ENCODE results near the gene SPAG16. TPM values are rescaled to one million over a fixed set of nuclear protein-coding genes. Genes with fewer than 3 reads are reported as not detected.

Gene SPAG16
- total RNA-seq, 1 donor from 2014 or later, result 16.7 TPM

DNA sequence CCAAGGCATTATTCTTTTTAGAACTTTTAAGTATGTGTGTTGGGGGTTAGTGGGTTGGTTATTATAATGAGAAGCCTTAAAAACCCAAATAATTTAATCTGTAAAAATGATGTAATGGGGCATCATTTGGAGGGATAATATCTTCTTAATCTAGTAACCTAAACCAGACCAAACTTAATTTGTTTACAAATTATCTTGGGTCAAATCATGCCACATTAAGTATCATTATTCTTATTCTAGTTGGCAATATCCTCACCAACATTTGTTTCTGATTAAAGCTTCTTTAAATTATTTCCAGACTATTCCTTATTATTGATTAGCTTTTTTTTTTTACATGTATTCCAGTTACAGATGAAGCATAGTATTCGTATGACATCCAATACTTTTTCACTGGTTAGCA lies 1041.1 kb downstream of the SPAG16 start:
- H3K9me3 ChIP-seq (ENCODE audit: insufficient read depth, low read depth, low read length), result no peaks in the 10 kb centered on the region
- no peaks in the 10 kb centered on the region for H3K4me1 ChIP-seq (ENCODE audit: insufficient read depth, low read length)
- no peak overlapping the region for H3K4me3 ChIP-seq (ENCODE audit: insufficient read depth, low read depth, low read length)
- Mint-ChIP-seq H3K27me3 (ENCODE audit: low read depth, unreplicated experiment) (no peaks in the 10 kb centered on the region), H3K36me3 (ENCODE audit: low read depth, unreplicated experiment) (no peaks in the 10 kb centered on the region), H3K27ac (ENCODE audit: unreplicated experiment) (no peak overlapping the region), H3K9me3 (ENCODE audit: unreplicated experiment) (no peaks in the 10 kb centered on the region), H3K4me1 (ENCODE audit: low read depth, unreplicated experiment) (no peaks in the 10 kb centered on the region), H3K4me3 (ENCODE audit: unreplicated experiment) (no peak overlapping the region)
- no peak overlapping the region for H3K27ac ChIP-seq (ENCODE audit: low read depth, low read length)
- DNase-seq (ENCODE audit: low read depth), result no peak
- H3K79me2 ChIP-seq (ENCODE audit: insufficient read depth, low read length), result no peaks in the 10 kb centered on the region
- TF ChIP-seq, protein P1, sequence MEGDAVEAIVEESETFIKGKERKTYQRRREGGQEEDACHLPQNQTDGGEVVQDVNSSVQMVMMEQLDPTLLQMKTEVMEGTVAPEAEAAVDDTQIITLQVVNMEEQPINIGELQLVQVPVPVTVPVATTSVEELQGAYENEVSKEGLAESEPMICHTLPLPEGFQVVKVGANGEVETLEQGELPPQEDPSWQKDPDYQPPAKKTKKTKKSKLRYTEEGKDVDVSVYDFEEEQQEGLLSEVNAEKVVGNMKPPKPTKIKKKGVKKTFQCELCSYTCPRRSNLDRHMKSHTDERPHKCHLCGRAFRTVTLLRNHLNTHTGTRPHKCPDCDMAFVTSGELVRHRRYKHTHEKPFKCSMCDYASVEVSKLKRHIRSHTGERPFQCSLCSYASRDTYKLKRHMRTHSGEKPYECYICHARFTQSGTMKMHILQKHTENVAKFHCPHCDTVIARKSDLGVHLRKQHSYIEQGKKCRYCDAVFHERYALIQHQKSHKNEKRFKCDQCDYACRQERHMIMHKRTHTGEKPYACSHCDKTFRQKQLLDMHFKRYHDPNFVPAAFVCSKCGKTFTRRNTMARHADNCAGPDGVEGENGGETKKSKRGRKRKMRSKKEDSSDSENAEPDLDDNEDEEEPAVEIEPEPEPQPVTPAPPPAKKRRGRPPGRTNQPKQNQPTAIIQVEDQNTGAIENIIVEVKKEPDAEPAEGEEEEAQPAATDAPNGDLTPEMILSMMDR (IDR thresholded peaks at IDR 0.05; ENCODE audit: insufficient read depth, low read depth, low read length), result no peak
- no peak for TF ChIP-seq EZH2 (IDR thresholded peaks at IDR 0.05; ENCODE audit: insufficient read depth, low read length)
- H3K27me3 ChIP-seq (ENCODE audit: insufficient read depth, low read length), result no peaks in the 10 kb centered on the region
- no peak overlapping the region for H3K9ac ChIP-seq (ENCODE audit: low read length)
- no peaks in the 10 kb centered on the region for H3K36me3 ChIP-seq (ENCODE audit: insufficient read depth, low read length)
- H4K20me1 ChIP-seq (ENCODE audit: insufficient read depth, low read length), result no peaks in the 10 kb centered on the region
- FAIRE-seq, result no peak
- H3K4me2 ChIP-seq (ENCODE audit: low read length), result no peak overlapping the region
- H2AFZ ChIP-seq (ENCODE audit: low read depth, low read length), result no peak overlapping the region

DNA sequence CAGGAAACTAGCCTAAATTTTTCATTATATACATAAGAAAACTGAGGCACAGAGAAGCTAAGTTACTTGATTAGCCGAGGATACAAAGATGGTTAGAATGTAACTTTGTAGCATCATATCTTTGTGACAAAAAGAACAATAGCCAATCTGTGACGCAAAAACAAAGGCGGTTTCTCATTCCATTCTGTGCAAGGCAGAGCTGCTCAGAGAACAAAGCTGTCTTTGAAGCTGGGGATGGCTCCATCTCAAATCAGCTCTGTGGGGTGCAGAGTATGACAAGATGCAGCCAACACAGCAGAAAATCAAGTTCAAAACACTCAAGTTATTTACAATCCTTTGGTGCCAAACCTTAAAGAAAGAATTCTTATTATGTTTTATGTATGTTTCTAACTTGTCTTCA lies 1044.7 kb downstream of the SPAG16 start:
- Histone ChIP-seq H3K4me3 (ENCODE audit: insufficient read depth, low read depth, low read length) (no peak overlapping the region), H4K20me1 (ENCODE audit: insufficient read depth, low read length) (no peaks in the 10 kb centered on the region), H3K36me3 (ENCODE audit: insufficient read depth, low read length) (no peaks in the 10 kb centered on the region), H3K79me2 (ENCODE audit: insufficient read depth, low read length) (no peaks in the 10 kb centered on the region), H3K9ac (ENCODE audit: low read length) (no peak overlapping the region), H3K9me3 (ENCODE audit: insufficient read depth, low read depth, low read length) (no peaks in the 10 kb centered on the region), H3K27me3 (ENCODE audit: insufficient read depth, low read length) (no peaks in the 10 kb centered on the region), H3K4me2 (ENCODE audit: low read length) (no peak overlapping the region), H3K27ac (ENCODE audit: low read depth, low read length) (no peak overlapping the region), H2AFZ (ENCODE audit: low read depth, low read length) (no peak overlapping the region), H3K4me1 (ENCODE audit: insufficient read depth, low read length) (no peaks in the 10 kb centered on the region)
- H3K36me3 Mint-ChIP-seq (ENCODE audit: low read depth, unreplicated experiment), result no peaks in the 10 kb centered on the region
- no peaks in the 10 kb centered on the region for H3K27me3 Mint-ChIP-seq (ENCODE audit: low read depth, unreplicated experiment)
- H3K27ac Mint-ChIP-seq (ENCODE audit: unreplicated experiment), result no peak overlapping the region
- peak; percentile 7 for DNase-seq (ENCODE audit: low read depth)
- no peak for FAIRE-seq
- H3K4me3 Mint-ChIP-seq (ENCODE audit: unreplicated experiment), result no peak overlapping the region
- H3K9me3 Mint-ChIP-seq (ENCODE audit: unreplicated experiment), result peaks cover 5% of the 10 kb centered on the region
- H3K4me1 Mint-ChIP-seq (ENCODE audit: low read depth, unreplicated experiment), result no peaks in the 10 kb centered on the region
- TF ChIP-seq, protein P1 (IDR thresholded peaks at IDR 0.05; ENCODE audit: insufficient read depth, low read depth, low read length), result no peak
- TF ChIP-seq EZH2 (IDR thresholded peaks at IDR 0.05; ENCODE audit: insufficient read depth, low read length), result no peak

DNA sequence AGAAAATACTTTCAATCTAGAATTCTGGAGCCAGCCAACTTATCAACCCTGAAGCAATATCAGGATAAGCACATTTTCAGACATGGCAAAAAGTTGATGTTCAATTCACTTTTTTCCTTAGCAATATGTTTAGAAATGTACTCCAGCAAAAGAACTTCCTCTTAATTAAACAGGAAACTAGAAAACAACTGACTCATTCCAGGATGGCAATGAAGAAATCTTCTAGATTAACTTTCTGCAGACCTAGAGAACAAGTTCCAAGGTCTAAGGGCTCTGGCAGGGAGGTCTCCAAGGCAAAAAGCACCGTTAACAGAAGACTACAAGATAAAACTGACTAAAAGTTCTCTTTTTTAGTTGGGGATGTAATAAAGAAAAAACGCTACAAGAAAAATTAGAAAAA lies 1057.4 kb downstream of the SPAG16 start:
- no peak for DNase-seq (ENCODE audit: low read depth)
- no peaks in the 10 kb centered on the region for H3K36me3 Mint-ChIP-seq (ENCODE audit: low read depth, unreplicated experiment)
- TF ChIP-seq, protein P1 (IDR thresholded peaks at IDR 0.05; ENCODE audit: insufficient read depth, low read depth, low read length), result no peak
- H3K4me1 Mint-ChIP-seq (ENCODE audit: low read depth, unreplicated experiment), result no peaks in the 10 kb centered on the region
- H3K9me3 Mint-ChIP-seq (ENCODE audit: unreplicated experiment), result no peaks in the 10 kb centered on the region
- Histone ChIP-seq H3K27ac (ENCODE audit: low read depth, low read length) (no peak overlapping the region), H4K20me1 (ENCODE audit: insufficient read depth, low read length) (no peaks in the 10 kb centered on the region), H3K4me2 (ENCODE audit: low read length) (no peak overlapping the region), H3K4me1 (ENCODE audit: insufficient read depth, low read length) (no peaks in the 10 kb centered on the region), H3K9me3 (ENCODE audit: insufficient read depth, low read depth, low read length) (no peaks in the 10 kb centered on the region), H3K79me2 (ENCODE audit: insufficient read depth, low read length) (no peaks in the 10 kb centered on the region), H3K9ac (ENCODE audit: low read length) (no peak overlapping the region), H2AFZ (ENCODE audit: low read depth, low read length) (no peak overlapping the region), H3K27me3 (ENCODE audit: insufficient read depth, low read length) (no peaks in the 10 kb centered on the region), H3K4me3 (ENCODE audit: insufficient read depth, low read depth, low read length) (no peak overlapping the region), H3K36me3 (ENCODE audit: insufficient read depth, low read length) (no peaks in the 10 kb centered on the region)
- H3K27me3 Mint-ChIP-seq (ENCODE audit: low read depth, unreplicated experiment), result no peaks in the 10 kb centered on the region
- FAIRE-seq, result no peak
- no peak overlapping the region for H3K4me3 Mint-ChIP-seq (ENCODE audit: unreplicated experiment)
- H3K27ac Mint-ChIP-seq (ENCODE audit: unreplicated experiment), result no peak overlapping the region

All from astrocyte (in vitro differentiated cells and primary cell).